Activated CD4-positive, alpha-beta memory T cell treated with anti-CD3 and anti-CD28 coated beads for 36 hours (primary cell): Measurements from ENCODE around the gene CDC42EP3. TPM values are rescaled to one million over a fixed set of nuclear protein-coding genes. Genes with fewer than 3 reads are reported as not detected.

ENCODE experiments used
- CTCF ChIA-PET: fragments of 350-600 bp; sonication (Branson Sonifier 250); formaldehyde crosslinking; loops from one replicate; lab custom pipeline; 2021; ENCODE audit warnings: antibody characterized with exemption, inconsistent platforms; lab: Charles Lee
- POLR2A ChIA-PET: fragments of 350-600 bp; sonication (Branson Sonifier 250); formaldehyde crosslinking; loops from one replicate; lab custom pipeline; 2021; ENCODE audit warnings: antibody characterized with exemption; lab: Charles Lee
- DNase-seq: peaks from one replicate; pipeline ENCODE4 v3.0.0-alpha.2; 2020
- H3K27ac Mint-ChIP-seq: one replicate; pipeline ENCODE4 v1.8.0; 2021; ENCODE audit warnings: mixed read lengths
- H3K27me3 Mint-ChIP-seq: one replicate; pipeline ENCODE4 v1.8.0; 2021; ENCODE audit warnings: mixed read lengths
- H3K36me3 Mint-ChIP-seq: one replicate; pipeline ENCODE4 v1.8.0; 2021; ENCODE audit warnings: mixed read lengths
- H3K4me1 Mint-ChIP-seq: one replicate; pipeline ENCODE4 v1.8.0; 2021; ENCODE audit warnings: low read depth, mixed read lengths
- H3K4me3 Mint-ChIP-seq: one replicate; pipeline ENCODE4 v1.8.0; 2021; ENCODE audit warnings: mild to moderate bottlenecking, mixed read lengths
- H3K9me3 Mint-ChIP-seq: one replicate; pipeline ENCODE4 v1.8.0; 2021; ENCODE audit warnings: mixed read lengths
- intact Hi-C: fragments of 100-400 bp; cut with micrococcal nuclease; formaldehyde crosslinking; loops from one replicate; pipeline ENCODE4 v1.15.1; 2023
- total RNA-seq, 2 experiments: library from RNA; stranded (reverse); gene quantifications; one replicate each; pipeline ENCODE4 v1.2.3, GENCODE V29; 2021

CDC42EP3 gene
- total RNA-seq, 2 experiments from 2014 or later: 24.0 to 24.8 TPM

GRCh38 chr2:37617119-37617892, 54.1 kb downstream of the CDC42EP3 start:
- POLR2A ChIA-PET: no interaction called here
- H3K4me1 Mint-ChIP-seq: peaks cover 70% of the 10 kb centered on the region
- CTCF ChIA-PET: no interaction called here

GRCh38 chr2:37616677-37617005, 54.8 kb downstream of the CDC42EP3 start:
- Mint-ChIP-seq H3K36me3 (no peaks in the 10 kb centered on the region), H3K4me3 (no peak overlapping the region), H3K4me1 (peaks cover 66% of the 10 kb centered on the region), H3K27me3 (no peaks in the 10 kb centered on the region), H3K9me3 (no peaks in the 10 kb centered on the region), H3K27ac (peak overlapping the region; percentile 77)
- POLR2A ChIA-PET: no interaction called here
- no peak for DNase-seq
- intact Hi-C loops: loop anchor here (1.0 to 2.0 kb wide), 2 partner anchors 14 to 30 kb away; no protein-coding TSS in a partner anchor
- CTCF ChIA-PET: interaction anchor here (1.0 kb wide), 1 partner anchor 12 kb away, joined by 3 read pairs; no protein-coding TSS in a partner anchor

More at GRCh38 chr2:37617119-37617892, 54.1 kb downstream of the CDC42EP3 start:
- Mint-ChIP-seq H3K27me3 (no peaks in the 10 kb centered on the region), H3K9me3 (no peaks in the 10 kb centered on the region), H3K36me3 (no peaks in the 10 kb centered on the region), H3K4me3 (no peak overlapping the region), H3K27ac (no peak overlapping the region)
- DNase-seq: no peak
- intact Hi-C loops: loop anchor here (2.0 kb wide), 1 partner anchor 15 kb away; no protein-coding TSS in a partner anchor

- Mint-ChIP-seq H3K27ac (peak overlapping the region; percentile 77), H3K9me3 (no peaks in the 10 kb centered on the region), H3K36me3 (no peaks in the 10 kb centered on the region), H3K27me3 (no peaks in the 10 kb centered on the region), H3K4me1 (peaks cover 63% of the 10 kb centered on the region), H3K4me3 (no peak overlapping the region)
- DNase-seq: peak; percentile 72
- ChIA-PET CTCF (interaction anchor here (0.6 to 1.0 kb wide), 3 partner anchors 12 to 61 kb away, joined by 3 to 4 read pairs (median 3); no protein-coding TSS in a partner anchor), POLR2A (interaction anchor here (1.1 to 1.7 kb wide), 2 partner anchors 8 to 13 kb away, joined by 3 to 6 read pairs; no protein-coding TSS in a partner anchor)
- intact Hi-C loops: loop anchor here (1.0 to 2.0 kb wide), 2 partner anchors 13 to 30 kb away; no protein-coding TSS in a partner anchor
Observed at GRCh38 chr2:37615804-37616676, 55.4 kb downstream of the CDC42EP3 start.

- H3K27ac Mint-ChIP-seq: no peak overlapping the region
- no peak overlapping the region for H3K4me3 Mint-ChIP-seq
- ChIA-PET POLR2A (interaction anchor here (0.8 kb wide), 1 partner anchor 9 kb away, joined by 3 read pairs; no protein-coding TSS in a partner anchor), CTCF (interaction anchor here (0.5 to 1.3 kb wide), 2 partner anchors 115 to 219 kb away, joined by 3 to 5 read pairs; no protein-coding TSS in a partner anchor)
- H3K27me3 Mint-ChIP-seq: no peaks in the 10 kb centered on the region
- H3K9me3 Mint-ChIP-seq: no peaks in the 10 kb centered on the region
- DNase-seq: peak; percentile 36
- no peaks in the 10 kb centered on the region for H3K36me3 Mint-ChIP-seq
- intact Hi-C loops: no loop called here
- peaks cover 46% of the 10 kb centered on the region for H3K4me1 Mint-ChIP-seq
Observed at GRCh38 chr2:37614061-37614738, 57.2 kb downstream of the CDC42EP3 start.

- ChIA-PET POLR2A (no interaction called here), CTCF (no interaction called here)
- H3K4me1 Mint-ChIP-seq: peaks cover 38% of the 10 kb centered on the region
- H3K36me3 Mint-ChIP-seq: peaks cover 3% of the 10 kb centered on the region
- no peaks in the 10 kb centered on the region for H3K27me3 Mint-ChIP-seq
- DNase-seq: no peak
- intact Hi-C loops: no loop called here
- no peak overlapping the region for H3K4me3 Mint-ChIP-seq
- H3K9me3 Mint-ChIP-seq: peaks cover 13% of the 10 kb centered on the region
- H3K27ac Mint-ChIP-seq: no peak overlapping the region
Observed at GRCh38 chr2:37612382-37612781, 59.1 kb downstream of the CDC42EP3 start.

- ChIA-PET CTCF (interaction anchor here (0.8 kb wide), 1 partner anchor 266 kb away, joined by 3 read pairs; no protein-coding TSS in a partner anchor), POLR2A (no interaction called here)
- Mint-ChIP-seq H3K27ac (no peak overlapping the region), H3K4me3 (no peak overlapping the region), H3K27me3 (no peaks in the 10 kb centered on the region), H3K4me1 (peaks cover 21% of the 10 kb centered on the region), H3K36me3 (peaks cover 7% of the 10 kb centered on the region), H3K9me3 (peaks cover 21% of the 10 kb centered on the region)
- intact Hi-C loops: no loop called here
- no peak for DNase-seq
Observed at GRCh38 chr2:37610638-37611289, 60.7 kb downstream of the CDC42EP3 start.

- intact Hi-C loops: no loop called here
- Mint-ChIP-seq H3K36me3 (peaks cover 10% of the 10 kb centered on the region), H3K4me3 (no peak overlapping the region), H3K27ac (no peak overlapping the region), H3K27me3 (no peaks in the 10 kb centered on the region), H3K9me3 (peaks cover 26% of the 10 kb centered on the region), H3K4me1 (peaks cover 12% of the 10 kb centered on the region)
- DNase-seq: no peak
- CTCF ChIA-PET: no interaction called here
- POLR2A ChIA-PET: no interaction called here
Observed at GRCh38 chr2:37609782-37610181, 61.7 kb downstream of the CDC42EP3 start.

GRCh38 chr2:37604716-37605115, 66.7 kb downstream of the CDC42EP3 start:
- peaks cover 26% of the 10 kb centered on the region for H3K9me3 Mint-ChIP-seq
- CTCF ChIA-PET: interaction anchor here (1.0 to 4.4 kb wide), 2 partner anchors 12 to 15 kb away, joined by 3 to 15 read pairs; no protein-coding TSS in a partner anchor
- no peak overlapping the region for H3K27ac Mint-ChIP-seq
- peaks cover 10% of the 10 kb centered on the region for H3K36me3 Mint-ChIP-seq
- H3K4me1 Mint-ChIP-seq: peaks cover 42% of the 10 kb centered on the region
- no peaks in the 10 kb centered on the region for H3K27me3 Mint-ChIP-seq
- intact Hi-C loops: no loop called here
- no peak overlapping the region for H3K4me3 Mint-ChIP-seq
- POLR2A ChIA-PET: no interaction called here
- no peak for DNase-seq

GRCh38 chr2:37602702-37603101, 68.7 kb downstream of the CDC42EP3 start:
- intact Hi-C loops: loop anchor here (1.0 to 2.0 kb wide), 4 partner anchors 14 to 33 kb away; no protein-coding TSS in a partner anchor
- Mint-ChIP-seq H3K4me1 (peaks cover 46% of the 10 kb centered on the region), H3K36me3 (peaks cover 15% of the 10 kb centered on the region), H3K27me3 (no peaks in the 10 kb centered on the region), H3K4me3 (no peak overlapping the region), H3K27ac (peak overlapping the region; percentile 6), H3K9me3 (peaks cover 25% of the 10 kb centered on the region)
- ChIA-PET POLR2A (interaction anchor here (0.6 to 1.5 kb wide), 3 partner anchors 13 to 21 kb away, joined by 3 to 6 read pairs (median 3); no protein-coding TSS in a partner anchor), CTCF (interaction anchor here (1.4 to 4.4 kb wide), 2 partner anchors 17 to 21 kb away, joined by 3 to 15 read pairs; no protein-coding TSS in a partner anchor)
- DNase-seq: no peak

GRCh38 chr2:37602040-37602439, 69.4 kb downstream of the CDC42EP3 start:
- H3K27me3 Mint-ChIP-seq: no peaks in the 10 kb centered on the region
- peaks cover 46% of the 10 kb centered on the region for H3K4me1 Mint-ChIP-seq
- intact Hi-C loops: loop anchor here (1.0 to 2.0 kb wide), 4 partner anchors 15 to 33 kb away; no protein-coding TSS in a partner anchor
- no peak overlapping the region for H3K27ac Mint-ChIP-seq
- ChIA-PET POLR2A (interaction anchor here (0.6 to 1.5 kb wide), 3 partner anchors 13 to 22 kb away, joined by 3 to 6 read pairs (median 3); no protein-coding TSS in a partner anchor), CTCF (interaction anchor here (1.4 to 4.4 kb wide), 2 partner anchors 18 to 22 kb away, joined by 3 to 15 read pairs; no protein-coding TSS in a partner anchor)
- DNase-seq: no peak
- H3K36me3 Mint-ChIP-seq: peaks cover 12% of the 10 kb centered on the region
- H3K4me3 Mint-ChIP-seq: peak overlapping the region; percentile 15
- H3K9me3 Mint-ChIP-seq: peaks cover 29% of the 10 kb centered on the region
